NCI-H2107 (cell line): ENCODE data around the gene MYD88.

Source experiments
- DNase-seq: peaks from one replicate; lab custom pipeline; 2025; lab: John Stamatoyannopoulos, UW

The MYD88 gene

DNA sequence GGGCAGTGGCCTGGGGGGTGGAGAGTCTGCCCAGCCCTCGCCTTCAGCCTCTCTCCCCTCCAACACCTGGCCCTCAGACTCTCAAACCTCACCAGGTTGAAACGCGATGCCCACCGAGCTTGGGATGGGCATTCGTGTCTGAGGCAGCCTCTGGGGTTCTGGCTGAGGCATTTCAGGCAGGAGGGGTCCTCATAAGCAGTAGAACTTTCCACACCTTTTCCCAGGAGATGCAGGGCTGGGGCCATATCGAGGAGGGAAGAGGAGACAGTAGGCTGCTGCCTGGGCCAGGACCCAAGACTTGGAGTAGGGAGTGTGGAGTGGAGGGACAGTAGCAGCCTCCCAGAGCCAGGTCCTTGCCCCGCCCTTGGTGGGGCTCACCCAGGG lies 26.1 kb upstream of the MYD88 start:
- DNase-seq: no peak

DNA sequence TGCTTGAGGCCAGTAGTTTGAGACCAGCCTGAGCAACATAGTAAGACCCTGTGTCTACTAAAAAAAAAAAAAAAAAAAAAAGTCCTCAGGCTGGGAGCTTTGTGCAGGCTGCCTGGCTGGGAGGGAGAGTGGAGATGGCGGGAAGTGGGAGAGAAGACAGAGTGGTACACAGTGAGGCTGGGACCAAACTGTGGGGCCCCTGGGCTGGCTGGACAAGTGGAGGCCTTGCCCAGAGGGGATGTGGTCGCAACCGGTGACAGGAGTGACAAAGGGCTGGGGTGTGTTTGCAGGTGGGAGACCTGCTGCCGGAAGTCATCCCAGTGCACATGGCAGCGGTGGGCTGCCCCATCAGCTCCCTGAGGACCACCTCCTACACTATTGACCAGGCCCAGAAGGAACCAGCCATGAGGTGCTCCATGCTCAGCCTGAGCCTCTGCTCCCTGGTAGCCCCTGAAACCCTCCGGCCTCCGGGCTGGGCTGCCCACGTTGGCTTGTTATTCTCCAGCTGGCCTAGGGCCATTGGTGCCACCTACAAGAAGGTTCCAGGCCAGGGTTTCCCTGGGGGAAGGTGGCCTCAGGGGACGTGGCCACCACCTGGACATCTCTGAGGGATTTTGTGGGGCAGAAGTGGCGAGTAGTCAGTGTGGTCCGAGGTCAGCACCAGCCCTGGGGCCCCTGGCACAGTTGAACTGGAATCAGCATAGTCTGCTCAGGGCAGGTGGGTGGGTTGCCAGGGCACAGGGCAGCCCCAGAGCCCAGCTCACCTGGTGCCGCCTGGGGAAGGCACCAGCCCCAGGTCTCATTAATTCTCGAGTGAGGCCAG lies 24.2 kb upstream of the MYD88 start:
- no peak for DNase-seq

DNA sequence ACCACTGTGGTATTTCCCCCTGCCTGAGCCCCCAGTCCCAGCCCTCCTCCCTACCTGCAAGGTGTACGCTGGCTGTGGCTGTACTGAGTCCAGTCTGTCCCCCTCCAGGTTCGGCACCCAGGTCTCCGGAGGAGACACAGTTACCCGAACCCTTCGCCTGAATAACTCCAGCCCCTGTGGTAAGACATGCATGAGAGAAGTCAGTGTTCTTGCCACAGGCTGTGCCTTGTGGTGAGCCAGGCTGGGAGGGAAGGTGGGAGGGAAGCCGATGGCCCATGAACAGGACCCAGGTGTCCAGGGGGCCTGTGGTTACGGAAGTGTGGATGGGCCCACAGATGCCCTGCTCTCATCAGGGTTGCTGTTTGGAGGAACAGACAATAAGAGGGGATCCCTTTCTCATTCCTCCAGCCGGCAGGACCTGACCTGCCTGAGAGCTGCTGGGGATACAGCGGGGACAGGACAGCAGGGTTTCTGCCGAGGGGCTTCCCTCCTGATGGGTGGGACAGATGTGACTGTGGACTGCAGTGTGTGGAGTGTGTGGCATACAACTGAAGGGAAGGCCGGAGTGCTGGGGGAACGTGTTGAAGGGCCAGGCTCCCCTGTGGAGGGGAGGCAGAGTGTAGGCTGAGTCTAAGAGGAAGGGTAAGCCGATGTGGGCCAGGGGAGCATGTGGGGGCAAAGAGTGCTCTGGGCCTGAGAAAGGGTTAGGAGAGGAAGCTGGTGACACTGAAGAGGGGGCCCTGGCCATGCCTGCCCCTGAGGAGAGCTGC lies 23.4 kb upstream of the MYD88 start:
- no peak for DNase-seq

- no peak for DNase-seq
Observed at GRCh38 chr3:38115645-38116427, 22.6 kb upstream of the MYD88 start.

DNA sequence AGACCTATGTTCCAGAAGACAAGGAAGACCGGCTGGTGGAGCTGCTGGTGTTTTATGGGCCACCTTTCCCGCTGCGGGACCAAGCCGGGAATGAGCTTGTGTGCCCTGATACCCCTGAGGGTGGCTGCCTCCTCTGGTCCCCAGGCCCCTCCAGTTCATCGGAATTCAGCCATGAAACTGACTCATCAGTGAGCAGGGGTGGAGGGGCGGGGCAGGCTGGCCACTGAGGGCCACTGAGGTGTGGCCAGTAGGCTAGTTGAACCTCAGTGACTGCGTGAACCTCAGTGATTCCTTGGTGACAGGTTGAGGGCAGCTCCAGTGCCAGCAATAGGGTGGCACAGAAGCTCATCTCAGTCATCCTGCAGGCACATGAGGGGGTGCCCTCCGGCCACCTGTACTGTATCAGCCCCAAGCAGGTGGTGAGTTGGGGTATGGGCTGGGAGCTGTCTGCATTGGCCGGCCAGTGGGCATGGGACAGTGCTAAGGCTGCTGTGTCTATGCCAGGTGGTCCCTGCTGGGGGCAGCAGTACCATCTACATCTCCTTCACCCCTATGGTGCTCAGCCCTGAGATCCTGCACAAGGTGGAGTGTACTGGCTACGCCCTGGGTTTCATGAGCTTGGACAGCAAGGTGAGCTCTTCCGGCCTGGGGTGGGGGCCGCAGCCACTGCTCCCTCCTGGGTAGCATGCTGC lies 21.8 kb upstream of the MYD88 start:
- DNase-seq: no peak

GRCh38 chr3:38117163-38117716 lies 21.2 kb upstream of the MYD88 start:
- no peak for DNase-seq

DNA sequence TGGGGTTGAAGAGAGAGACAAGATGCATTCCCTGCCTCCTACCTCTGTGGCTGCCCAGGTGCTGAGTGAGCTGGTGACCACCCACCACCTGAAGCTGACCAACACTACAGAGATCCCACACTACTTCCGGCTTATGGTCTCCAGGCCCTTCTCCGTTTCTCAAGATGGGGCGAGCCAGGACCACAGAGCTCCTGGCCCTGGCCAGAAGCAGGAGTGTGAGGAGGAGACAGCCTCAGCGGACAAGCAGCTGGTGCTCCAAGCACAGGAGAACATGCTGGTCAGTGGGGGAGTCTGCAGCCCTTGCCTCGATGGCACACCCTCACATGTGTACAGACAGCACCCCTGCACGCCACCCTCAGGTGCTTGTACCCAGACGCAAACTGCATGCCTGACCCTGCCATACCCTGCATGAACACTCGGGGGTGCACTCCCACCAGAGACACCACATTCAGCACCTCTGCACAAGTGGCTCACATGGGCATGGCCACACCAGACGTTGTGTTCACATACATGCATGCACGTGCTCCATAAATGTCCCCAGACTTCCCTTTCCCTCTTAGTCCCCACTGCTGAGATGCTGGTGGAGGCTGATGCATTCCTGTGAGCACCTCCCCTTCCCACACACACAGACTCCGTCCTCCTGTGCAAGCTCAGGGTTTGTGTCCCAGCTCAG lies 20.6 kb upstream of the MYD88 start:
- DNase-seq: no peak

DNA sequence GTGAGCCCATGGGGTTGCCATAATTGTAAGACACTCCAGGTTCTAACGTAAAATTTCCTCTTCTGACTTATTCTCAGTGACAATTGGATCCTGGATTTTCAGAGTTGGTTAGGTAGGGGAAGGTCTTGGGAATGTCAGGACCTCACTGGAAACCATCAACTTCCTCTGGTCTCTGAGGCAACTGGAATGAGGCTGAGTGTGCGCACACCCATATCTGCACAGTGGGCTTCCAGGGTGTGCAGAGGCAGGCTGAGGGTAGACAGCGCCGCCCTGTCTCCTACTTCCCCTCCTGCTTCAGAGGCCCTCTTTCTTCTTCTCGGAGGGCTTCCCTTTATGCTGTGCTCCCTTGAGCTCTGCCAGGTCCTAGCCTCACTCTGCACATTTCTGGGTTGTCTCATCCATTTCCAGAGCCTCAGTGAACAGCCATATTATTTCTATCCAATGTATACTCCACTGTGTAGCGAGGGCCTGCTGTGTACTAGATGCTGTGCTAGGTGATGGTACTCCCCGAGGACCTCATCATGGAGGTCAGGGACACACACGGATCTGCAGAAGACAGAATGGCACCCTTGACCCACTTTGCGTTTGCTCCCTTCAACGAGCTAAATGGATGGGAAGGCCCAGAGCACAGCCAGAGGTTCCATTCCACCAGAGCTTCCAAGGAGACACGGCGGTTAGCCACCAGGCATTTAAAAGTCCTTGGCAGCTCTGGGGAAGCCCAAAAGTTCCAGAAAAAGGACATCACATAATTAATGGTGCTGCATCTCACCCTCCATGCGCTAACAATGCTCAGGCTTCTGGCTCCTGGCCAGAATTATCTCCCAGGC lies 19.8 kb upstream of the MYD88 start:
- DNase-seq: no peak

DNA sequence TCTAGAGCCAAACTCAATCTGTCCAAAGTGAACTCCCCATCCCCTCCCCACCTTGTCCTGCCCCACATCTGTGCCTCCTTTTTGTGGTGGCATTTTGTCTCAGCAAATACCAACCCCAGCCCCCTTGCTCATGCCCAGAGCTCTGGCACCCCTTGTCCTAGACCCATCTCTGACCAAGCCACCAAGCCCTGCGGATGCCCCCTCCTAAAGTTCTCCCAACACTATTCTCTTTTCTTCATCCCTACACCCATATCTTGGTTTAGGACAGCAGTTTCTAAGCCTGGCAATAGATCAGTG lies 19.3 kb upstream of the MYD88 start:
- no peak for DNase-seq

GRCh38 chr3:38119821-38120692 lies 18.4 kb upstream of the MYD88 start:
- no peak for DNase-seq

DNA sequence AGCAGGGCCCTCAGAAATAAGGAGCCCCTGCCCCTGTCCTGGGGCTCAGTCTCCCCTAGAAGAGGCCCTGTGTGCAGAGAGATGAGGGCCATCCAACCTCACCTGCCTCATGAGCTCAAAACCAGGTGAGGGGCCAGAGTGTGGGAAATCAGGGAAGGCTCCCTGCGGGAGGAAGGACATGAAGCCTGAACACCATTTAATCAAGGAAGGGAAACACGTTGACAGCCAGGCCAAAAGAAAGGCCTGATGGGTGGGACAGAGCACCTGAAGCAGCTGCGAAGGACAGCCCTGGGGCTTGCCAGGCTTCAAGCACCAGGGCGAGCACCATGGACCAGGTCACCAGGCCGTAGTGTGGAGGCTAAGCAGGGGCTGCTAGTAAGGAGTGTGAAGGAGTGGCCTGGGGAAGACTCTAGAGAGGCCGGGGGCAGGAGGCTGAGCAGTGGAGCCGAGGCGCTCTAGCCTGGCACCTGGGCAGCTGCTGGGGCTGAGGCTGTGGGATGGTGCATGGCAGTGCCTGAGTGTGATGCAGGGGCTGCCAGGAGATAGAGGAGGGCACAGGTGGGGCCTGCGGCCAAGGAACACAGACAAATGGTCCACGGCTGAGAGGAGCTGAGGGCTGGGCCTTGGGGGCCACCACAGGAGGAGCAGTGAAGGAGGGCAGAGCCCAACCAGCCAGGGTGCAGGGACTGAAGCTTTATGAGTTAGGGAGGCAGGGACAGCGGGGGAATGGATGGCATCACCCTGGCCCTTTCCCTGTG lies 17.6 kb upstream of the MYD88 start:
- DNase-seq: no peak

- no peak for DNase-seq
Observed at GRCh38 chr3:38121451-38121831, 17.0 kb upstream of the MYD88 start.

DNA sequence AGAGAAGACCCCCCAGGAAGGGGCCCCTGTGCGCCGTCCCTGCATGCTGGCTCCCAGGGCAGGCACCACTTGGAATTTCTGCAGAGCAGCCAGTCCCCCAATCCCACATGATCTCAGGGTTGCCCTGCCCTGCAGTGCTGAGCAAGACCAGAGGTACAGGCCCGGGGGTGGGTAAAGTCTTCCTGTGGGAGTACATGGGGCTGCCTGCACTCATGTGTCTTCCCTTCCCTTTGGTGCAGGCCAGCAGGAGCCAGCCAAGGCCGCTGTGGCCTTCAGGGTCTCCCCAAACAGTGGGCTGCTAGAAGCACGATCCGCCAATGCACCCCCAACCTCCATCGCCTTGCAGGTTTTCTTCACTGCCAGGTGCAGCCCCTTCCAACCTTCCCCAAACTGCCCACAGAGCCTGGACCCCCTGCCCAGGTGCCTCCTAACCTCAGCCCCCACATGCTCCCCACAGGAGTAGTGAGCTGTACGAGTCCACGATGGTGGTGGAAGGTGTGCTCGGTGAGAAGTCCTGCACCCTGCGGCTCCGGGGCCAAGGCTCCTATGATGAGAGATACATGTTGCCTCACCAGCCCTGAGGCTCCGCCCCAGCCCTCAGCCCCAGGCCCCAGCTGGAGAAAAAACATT lies 16.5 kb upstream of the MYD88 start:
- no peak for DNase-seq

DNA sequence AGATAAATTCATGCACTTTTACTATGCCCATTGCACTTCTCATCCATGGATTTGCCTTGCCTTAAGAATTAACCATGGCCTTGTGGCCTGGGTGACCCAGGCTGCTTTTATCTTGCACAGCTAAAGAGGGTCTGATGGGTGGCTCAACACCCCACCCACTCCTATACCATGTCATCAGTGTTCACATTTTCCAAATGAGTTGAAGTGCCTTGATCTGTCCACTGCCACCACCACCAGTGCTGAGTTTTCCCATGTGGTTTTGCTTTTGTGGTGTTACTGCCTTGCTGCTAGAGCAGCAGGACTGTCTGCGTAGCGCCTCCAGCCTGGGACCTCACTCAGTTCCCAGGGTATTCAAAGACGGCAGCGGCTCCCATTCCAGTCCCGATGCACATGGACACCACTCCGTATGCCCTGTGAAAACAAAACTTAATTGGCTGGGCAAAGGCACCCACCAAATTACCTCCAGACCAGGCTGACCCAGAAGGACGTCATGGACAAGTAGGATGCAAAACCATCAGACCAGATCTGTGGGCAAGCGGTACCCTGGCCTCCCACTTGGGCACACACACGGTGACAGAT lies 15.7 kb upstream of the MYD88 start:
- no peak for DNase-seq

DNA sequence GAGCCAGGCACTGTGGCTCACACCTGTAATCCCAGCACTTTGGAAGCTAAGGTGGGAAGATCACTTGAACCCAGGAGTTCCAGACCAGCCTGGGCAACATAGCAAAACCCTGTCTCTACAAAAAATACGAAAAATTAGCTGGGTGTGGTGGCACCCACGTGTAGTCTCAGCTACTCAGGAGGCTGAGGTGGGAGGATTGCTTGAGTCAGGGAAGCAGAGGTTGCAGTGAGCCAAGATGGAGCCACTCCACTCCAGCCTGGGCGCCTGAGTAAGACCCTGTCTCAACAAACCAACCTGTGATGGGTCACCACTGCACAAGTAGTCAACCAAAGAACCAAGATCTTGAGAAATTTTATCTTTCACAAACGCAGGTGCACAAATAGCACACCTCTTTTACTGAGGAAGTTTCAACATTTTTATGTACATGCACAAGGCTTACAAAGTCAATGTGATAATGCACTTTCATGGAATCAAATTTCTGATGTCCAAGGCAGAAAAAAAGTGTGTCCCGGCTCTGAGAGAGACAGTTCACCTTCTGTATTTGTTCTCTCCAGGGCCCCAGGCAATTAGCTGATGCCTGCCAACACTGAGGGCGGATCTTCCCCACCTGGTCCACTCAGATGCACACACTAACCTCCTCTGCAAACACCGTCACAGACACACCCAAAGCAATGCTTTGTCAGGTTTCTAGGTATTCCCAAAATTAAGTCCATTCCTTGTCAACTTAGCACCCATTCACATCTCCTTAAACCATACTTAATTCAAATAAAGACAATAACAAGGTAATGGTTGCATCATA lies 13.9 kb upstream of the MYD88 start:
- no peak for DNase-seq

- DNase-seq: no peak
Observed at GRCh38 chr3:38125305-38126120, 12.9 kb upstream of the MYD88 start.
